Measurements from ENCODE around the gene TMEM269. TPM values are rescaled to one million over a fixed set of nuclear protein-coding genes. Genes with fewer than 3 reads are reported as not detected.

The TMEM269 gene
- total RNA-seq, 1 donor from 2014 or later, result 0.08 TPM

DNA sequence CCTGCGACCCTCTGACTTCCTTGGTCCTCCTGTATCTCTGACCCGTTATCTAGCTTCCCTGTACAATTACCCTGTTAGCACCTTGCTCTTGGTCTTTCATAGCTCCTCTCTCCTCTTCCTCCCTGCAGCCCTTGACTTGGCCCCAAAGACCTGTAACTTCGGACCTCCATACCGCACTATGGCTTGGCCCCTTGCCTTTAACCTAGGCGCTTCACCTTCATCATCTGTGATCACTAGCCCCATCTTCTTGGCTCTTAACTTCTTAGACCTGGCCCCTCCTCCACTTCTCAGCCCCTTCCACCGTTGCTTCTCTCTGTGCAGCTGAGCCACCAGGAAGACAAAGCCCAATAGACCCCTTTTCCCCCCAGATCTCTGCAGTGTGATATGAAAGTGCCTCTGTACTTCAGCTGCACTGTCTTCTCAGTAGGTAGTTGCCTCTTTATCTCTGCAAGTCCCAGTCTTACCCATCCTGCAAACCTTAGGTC is 62.4 kb downstream of the TMEM269 start:
- DNase-seq (ENCODE audit: low spot score), result no peak
- no peak for ATAC-seq

DNA sequence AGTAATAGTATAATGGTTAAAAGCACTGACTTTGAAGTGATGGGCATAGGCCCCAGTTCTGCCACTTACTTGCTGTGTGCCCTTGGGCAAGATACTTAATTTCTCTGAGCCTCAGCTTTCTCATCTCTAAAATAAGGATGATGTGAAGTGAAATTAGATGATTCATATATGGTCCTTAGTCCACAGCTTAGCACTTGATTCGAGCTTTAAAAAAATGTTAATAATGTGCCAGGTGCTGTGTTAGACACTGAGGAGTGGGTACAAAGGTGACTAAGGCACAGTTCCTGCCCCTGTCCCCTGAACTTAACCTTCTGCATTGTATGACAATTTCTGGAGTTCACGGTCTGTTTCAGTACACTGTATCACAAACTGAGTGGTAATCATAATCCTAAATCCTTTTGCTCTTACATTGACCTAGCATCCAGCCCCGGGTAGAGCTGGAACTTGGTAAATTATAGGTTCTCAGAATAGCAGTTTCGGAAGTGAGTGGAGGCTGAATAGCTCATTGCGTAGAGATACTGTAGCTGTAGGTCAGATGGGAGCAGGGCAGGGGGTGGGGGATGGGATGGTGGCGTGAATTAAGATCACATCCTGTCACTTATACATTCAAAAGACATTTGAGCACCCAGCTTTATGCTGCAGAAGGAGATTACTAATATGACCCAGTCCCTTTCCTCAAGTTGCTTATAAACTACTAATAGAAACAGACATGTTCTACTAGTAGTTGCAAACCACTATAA is 63.1 kb downstream of the TMEM269 start:
- no peak for DNase-seq (ENCODE audit: low spot score)
- ATAC-seq, result no peak

GRCh38 chr1:42848823-42849537 is 64.2 kb downstream of the TMEM269 start:
- DNase-seq (ENCODE audit: low spot score), result no peak
- ATAC-seq, result no peak

DNA sequence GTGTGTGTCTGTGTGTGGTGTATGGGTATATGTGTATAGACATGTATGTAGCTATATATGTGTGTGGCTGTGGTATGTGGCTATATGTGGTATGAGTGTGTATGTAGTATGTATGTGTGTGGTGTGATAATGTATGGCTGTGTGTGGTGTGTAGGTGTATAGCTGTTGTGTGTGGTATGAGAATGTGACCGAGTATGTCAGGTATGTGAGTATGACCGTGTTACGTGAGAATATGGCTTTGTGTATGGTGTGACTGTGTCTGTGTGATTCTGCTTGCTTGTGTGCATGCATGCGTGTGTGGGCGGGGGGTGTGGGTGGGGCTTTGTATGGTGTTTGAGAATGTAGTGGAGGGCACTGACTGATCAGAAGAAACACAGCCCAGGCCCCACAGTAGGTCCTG is 65.2 kb downstream of the TMEM269 start:
- no peak for ATAC-seq

More for the DNA sequence above, 65.2 kb downstream of the TMEM269 start:
- no peak for DNase-seq (ENCODE audit: low spot score)

Other genes with a start within 250 kb of the TMEM269 start
- 7.7 TPM for gene PPIH, start 126.6 kb upstream of the TMEM269 start, total RNA-seq
- gene YBX1, start 102.6 kb upstream of the TMEM269 start, total RNA-seq, result 183 TPM
- gene CLDN19, start 44.8 kb upstream of the TMEM269 start, total RNA-seq, result not detected
- gene P3H1, start 18.0 kb upstream of the TMEM269 start, total RNA-seq, result 26.5 TPM
- gene C1orf50, start 17.7 kb upstream of the TMEM269 start, total RNA-seq, result 4.0 TPM
- 15.1 TPM for gene ERMAP, start 32.1 kb downstream of the TMEM269 start, total RNA-seq
- gene SVBP, start 32.4 kb downstream of the TMEM269 start, total RNA-seq, result 6.9 TPM
- 6.8 TPM for gene ZNF691, start 61.6 kb downstream of the TMEM269 start, total RNA-seq
- 9.5 TPM for gene SLC2A1, start 173.9 kb downstream of the TMEM269 start, total RNA-seq

Data from left lobe of liver (tissue), 2 donors.